ENCODE results near the gene APIP. TPM values are rescaled to one million over a fixed set of nuclear protein-coding genes. Genes with fewer than 3 reads are reported as not detected.

Gene APIP, protein sequence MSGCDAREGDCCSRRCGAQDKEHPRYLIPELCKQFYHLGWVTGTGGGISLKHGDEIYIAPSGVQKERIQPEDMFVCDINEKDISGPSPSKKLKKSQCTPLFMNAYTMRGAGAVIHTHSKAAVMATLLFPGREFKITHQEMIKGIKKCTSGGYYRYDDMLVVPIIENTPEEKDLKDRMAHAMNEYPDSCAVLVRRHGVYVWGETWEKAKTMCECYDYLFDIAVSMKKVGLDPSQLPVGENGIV
- total RNA-seq = 24.2 and 26.0 TPM in 2 replicates

GRCh38 chr11:34916015-34916842 is at the start of gene APIP, which contains the start of gene PDHX:
Gene APIP (minus strand): TSS chr11:34916379. CDS start chr11:34916284, 95 bp downstream.
Gene PDHX (plus strand): TSS chr11:34916618. CDS start chr11:34916656, 38 bp downstream.

Small RNAs within 50 kb of the gene (small RNA-seq; reads per million reads assigned to genes)
- gene MIR1343 (ENCODE audit: low replicate concordance) = not detected

Other genes starting within 250 kb of the APIP start
- 46.7 and 65.7 TPM in 2 replicates for gene PDHX, start 239 bp upstream of the APIP start, total RNA-seq
- gene CD44, start 222.8 kb upstream of the APIP start, total RNA-seq = 755 and 1,149 TPM in 2 replicates

All from placental pericyte (primary cell).